ENCODE measurements around the gene POLR3B. TPM values are rescaled to one million over a fixed set of nuclear protein-coding genes. Genes with fewer than 3 reads are reported as not detected.

The POLR3B gene
- total RNA-seq, 2 donors from 2014 or later = 9.0 to 12.4 TPM

DNA sequence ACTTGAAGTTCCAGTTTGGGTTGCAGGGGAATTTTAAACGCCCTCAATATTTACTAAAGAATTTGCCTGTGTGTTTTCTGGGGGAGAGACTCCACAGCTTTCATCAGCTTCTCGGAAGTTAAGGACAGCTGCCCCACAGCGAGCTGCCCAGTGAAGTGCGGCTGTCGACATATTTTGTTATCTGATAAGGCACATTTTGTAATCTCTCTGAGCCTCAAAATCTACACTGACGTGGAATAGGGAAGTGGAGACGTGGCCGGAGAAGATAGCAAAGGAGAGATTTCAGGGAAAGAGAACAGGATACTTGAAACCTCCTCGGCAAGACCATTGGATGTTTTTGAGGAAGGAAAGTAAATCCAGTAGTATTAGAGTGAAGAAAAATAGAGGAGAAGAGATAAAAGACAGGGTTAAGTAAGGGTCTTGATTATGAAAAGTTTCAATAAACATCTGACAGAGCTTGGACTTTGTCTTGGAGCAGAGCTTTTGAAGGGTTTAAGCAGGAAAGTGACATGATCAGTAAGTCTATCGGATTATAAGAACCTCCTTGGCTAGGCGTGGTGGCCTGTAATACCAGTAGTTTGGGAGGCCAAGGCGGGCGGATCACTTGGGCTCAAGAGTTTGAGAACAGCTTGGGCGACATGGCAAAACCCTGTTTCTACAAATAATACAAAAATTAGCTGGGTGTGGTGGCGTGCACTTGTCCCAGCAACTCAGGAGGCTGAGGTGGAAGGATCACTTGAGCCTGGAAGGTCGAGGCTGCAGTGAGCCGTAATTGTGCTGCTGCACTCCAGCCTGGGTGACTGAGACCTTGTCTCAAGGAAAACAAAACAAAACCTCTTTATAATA, 1.1 kb downstream of the POLR3B start:
- Mint-ChIP-seq H3K4me1 (peaks cover 5% of the 10 kb centered on the region), H3K36me3 (ENCODE audit: low read depth) (no peaks in the 10 kb centered on the region), H3K27me3 (ENCODE audit: insufficient read depth) (no peaks in the 10 kb centered on the region), H3K4me3 (peak overlapping the region; percentile 86), H3K27ac (peak overlapping the region; percentile 96), H3K9me3 (no peaks in the 10 kb centered on the region)
- no peaks in the 10 kb centered on the region for H3K36me3 ChIP-seq (ENCODE audit: control insufficient read depth, insufficient read depth, low read length)
- DNase-seq = no peak
- 48 to 49% methylated on average over 13 to 17 of the region's 17 CpGs for WGBS, 2 experiments (ENCODE audit: insufficient coverage in 1 of 2, insufficient read length in 1 of 2)
- TF ChIP-seq, protein P1, sequence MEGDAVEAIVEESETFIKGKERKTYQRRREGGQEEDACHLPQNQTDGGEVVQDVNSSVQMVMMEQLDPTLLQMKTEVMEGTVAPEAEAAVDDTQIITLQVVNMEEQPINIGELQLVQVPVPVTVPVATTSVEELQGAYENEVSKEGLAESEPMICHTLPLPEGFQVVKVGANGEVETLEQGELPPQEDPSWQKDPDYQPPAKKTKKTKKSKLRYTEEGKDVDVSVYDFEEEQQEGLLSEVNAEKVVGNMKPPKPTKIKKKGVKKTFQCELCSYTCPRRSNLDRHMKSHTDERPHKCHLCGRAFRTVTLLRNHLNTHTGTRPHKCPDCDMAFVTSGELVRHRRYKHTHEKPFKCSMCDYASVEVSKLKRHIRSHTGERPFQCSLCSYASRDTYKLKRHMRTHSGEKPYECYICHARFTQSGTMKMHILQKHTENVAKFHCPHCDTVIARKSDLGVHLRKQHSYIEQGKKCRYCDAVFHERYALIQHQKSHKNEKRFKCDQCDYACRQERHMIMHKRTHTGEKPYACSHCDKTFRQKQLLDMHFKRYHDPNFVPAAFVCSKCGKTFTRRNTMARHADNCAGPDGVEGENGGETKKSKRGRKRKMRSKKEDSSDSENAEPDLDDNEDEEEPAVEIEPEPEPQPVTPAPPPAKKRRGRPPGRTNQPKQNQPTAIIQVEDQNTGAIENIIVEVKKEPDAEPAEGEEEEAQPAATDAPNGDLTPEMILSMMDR (conservative IDR thresholded peaks at IDR 0.05) = no peak
- peak overlapping the region; percentile 73 for H3K9ac ChIP-seq (ENCODE audit: extremely low read depth, low read length, poor library complexity, severe bottlenecking)
- no peaks in the 10 kb centered on the region for H3K27me3 ChIP-seq (ENCODE audit: control insufficient read depth, insufficient read depth, low read length, poor library complexity, severe bottlenecking)
- H3K4me1 ChIP-seq (ENCODE audit: control insufficient read depth, insufficient read depth, low read length) = no peaks in the 10 kb centered on the region
- H3K27ac ChIP-seq (ENCODE audit: low read depth, low read length) = peak overlapping the region; percentile 91
- H3K4me3 ChIP-seq (ENCODE audit: low read length) = peak overlapping the region; percentile 87
- H3K9me3 ChIP-seq (ENCODE audit: control insufficient read depth, low read length) = no peaks in the 10 kb centered on the region

DNA sequence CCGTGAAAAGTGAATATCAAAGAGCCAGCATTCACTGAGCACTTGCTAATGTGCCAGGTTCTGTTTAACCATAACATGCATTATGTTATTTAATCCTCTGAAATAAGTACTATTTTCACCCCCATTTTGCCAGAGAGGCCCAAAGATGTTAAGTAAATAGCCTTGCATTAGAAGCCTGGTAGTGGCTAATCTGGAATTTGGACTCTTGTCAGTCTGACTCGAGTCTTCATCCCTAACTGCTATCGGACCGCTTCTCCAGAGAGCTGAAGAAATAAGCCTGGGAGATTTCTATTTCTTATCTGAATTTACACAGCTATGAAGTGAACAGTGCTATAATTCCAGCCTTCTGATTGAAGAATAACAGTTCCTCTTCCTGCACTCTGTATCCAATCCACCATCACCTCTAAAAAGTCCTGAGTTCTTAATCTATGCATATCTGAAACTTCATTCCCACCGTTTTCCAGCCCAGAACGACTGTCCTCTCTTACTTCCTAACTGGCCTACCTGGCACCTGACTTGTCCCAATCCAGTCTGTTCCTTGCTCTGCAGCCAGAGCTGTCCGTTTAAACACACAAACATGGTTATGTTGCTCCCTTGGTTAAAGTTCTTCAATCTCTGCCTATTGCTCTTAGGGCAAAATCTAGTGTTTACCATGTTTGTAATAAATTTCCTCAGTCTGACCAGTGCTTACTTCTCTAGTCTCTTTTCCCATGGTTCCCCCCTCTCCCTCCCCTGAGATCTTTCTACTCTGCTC, 2.3 kb downstream of the POLR3B start:
- no peak overlapping the region for H3K27ac ChIP-seq (ENCODE audit: low read depth, low read length)
- H3K36me3 ChIP-seq (ENCODE audit: control insufficient read depth, insufficient read depth, low read length) = no peaks in the 10 kb centered on the region
- Mint-ChIP-seq H3K27ac (no peak overlapping the region), H3K27me3 (ENCODE audit: insufficient read depth) (no peaks in the 10 kb centered on the region), H3K4me3 (no peak overlapping the region), H3K4me1 (peaks cover 5% of the 10 kb centered on the region), H3K36me3 (ENCODE audit: low read depth) (peaks cover 3% of the 10 kb centered on the region), H3K9me3 (no peaks in the 10 kb centered on the region)
- 83 to 85% methylated on average over 7 of the region's 7 CpGs for WGBS, 2 experiments (ENCODE audit: insufficient coverage in 1 of 2, insufficient read length in 1 of 2)
- no peaks in the 10 kb centered on the region for H3K4me1 ChIP-seq (ENCODE audit: control insufficient read depth, insufficient read depth, low read length)
- H3K9me3 ChIP-seq (ENCODE audit: control insufficient read depth, low read length) = no peaks in the 10 kb centered on the region
- H3K27me3 ChIP-seq (ENCODE audit: control insufficient read depth, insufficient read depth, low read length, poor library complexity, severe bottlenecking) = no peaks in the 10 kb centered on the region
- no peak overlapping the region for H3K9ac ChIP-seq (ENCODE audit: extremely low read depth, low read length, poor library complexity, severe bottlenecking)
- DNase-seq = no peak
- TF ChIP-seq, protein P1 (conservative IDR thresholded peaks at IDR 0.05) = no peak
- no peak overlapping the region for H3K4me3 ChIP-seq (ENCODE audit: low read length)

DNA sequence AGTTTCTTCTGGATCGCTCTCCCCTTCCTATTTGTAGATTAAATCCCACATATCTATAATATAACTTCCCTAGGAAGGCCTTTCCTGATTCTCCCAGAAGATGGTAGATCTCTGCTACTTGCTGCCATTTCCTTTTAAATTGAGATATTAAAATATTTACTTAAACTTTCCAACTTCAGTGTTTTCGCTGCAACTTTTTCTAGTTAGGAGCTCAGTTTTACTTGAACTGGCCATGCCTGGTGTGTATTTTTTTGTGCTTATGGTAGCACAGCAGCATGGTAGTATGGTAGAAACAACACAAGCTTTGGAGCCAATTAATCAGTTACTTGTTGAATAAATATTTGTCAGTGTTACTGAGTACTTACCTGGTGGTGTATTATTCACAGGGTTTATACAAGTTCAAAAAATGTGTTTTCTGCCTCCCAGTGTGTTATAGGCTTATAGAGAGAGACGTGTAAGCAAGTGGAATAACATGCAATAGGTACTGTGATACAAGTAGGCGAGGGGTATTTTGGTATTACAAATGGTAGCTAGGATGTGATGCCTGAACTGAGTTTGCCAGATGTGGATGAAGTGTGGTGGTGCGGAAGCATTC, 2.9 kb downstream of the POLR3B start:
- H3K27ac ChIP-seq (ENCODE audit: low read depth, low read length) = no peak overlapping the region
- Mint-ChIP-seq H3K27me3 (ENCODE audit: insufficient read depth) (no peaks in the 10 kb centered on the region), H3K27ac (no peak overlapping the region), H3K9me3 (no peaks in the 10 kb centered on the region), H3K4me3 (no peak overlapping the region), H3K36me3 (ENCODE audit: low read depth) (peaks cover 6% of the 10 kb centered on the region), H3K4me1 (peaks cover 5% of the 10 kb centered on the region)
- WGBS, 2 experiments (ENCODE audit: insufficient coverage in 1 of 2, insufficient read length in 1 of 2) = 94 to 95% methylated on average over 5 of the region's 5 CpGs
- H3K36me3 ChIP-seq (ENCODE audit: control insufficient read depth, insufficient read depth, low read length) = no peaks in the 10 kb centered on the region
- no peaks in the 10 kb centered on the region for H3K27me3 ChIP-seq (ENCODE audit: control insufficient read depth, insufficient read depth, low read length, poor library complexity, severe bottlenecking)
- TF ChIP-seq, protein P1 (conservative IDR thresholded peaks at IDR 0.05) = no peak
- H3K9me3 ChIP-seq (ENCODE audit: control insufficient read depth, low read length) = no peaks in the 10 kb centered on the region
- H3K4me1 ChIP-seq (ENCODE audit: control insufficient read depth, insufficient read depth, low read length) = no peaks in the 10 kb centered on the region
- no peak overlapping the region for H3K4me3 ChIP-seq (ENCODE audit: low read length)
- DNase-seq = no peak
- H3K9ac ChIP-seq (ENCODE audit: extremely low read depth, low read length, poor library complexity, severe bottlenecking) = no peak overlapping the region
